ENCODE data around the gene EXOC1.

The EXOC1 gene

DNA sequence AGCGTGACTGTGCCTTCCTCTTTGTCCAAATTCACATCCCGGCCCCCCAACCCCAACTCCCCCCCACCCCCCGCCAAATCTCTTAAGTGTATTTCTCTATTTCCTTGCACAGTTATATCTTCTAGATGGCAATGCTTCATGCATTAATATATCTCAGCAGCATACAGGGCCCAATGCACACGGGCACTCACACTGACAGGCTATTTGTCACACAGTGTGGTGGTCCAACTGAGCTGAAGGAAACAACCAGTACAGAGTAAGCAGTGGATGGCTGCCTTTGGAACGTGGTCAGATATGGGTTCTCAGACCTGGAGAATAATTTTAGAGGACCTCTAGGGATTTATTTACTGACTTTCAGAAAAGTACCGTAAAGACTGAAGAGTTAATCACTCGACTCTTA lies 681 bp downstream of the EXOC1 start:
- DNase-seq = no peak

DNA sequence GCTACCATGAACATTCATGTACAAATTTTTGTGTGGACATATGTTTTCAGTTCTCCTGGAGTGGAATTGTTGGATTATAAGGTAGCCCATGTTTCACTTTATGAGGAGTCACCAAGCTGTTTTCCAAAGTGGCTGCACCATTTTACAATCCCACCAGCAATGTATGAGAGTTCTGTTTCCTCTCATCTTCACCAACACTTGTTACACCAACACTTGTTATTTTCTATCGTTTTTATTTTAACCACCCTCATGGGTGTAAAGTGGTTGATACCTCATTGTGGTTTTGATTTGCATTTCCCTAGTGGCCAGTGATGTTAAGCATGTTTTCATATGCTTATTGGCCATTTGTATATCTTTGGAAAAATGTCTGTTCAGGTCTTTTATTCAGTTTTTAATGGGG lies 4.1 kb downstream of the EXOC1 start:
- DNase-seq = no peak

DNA sequence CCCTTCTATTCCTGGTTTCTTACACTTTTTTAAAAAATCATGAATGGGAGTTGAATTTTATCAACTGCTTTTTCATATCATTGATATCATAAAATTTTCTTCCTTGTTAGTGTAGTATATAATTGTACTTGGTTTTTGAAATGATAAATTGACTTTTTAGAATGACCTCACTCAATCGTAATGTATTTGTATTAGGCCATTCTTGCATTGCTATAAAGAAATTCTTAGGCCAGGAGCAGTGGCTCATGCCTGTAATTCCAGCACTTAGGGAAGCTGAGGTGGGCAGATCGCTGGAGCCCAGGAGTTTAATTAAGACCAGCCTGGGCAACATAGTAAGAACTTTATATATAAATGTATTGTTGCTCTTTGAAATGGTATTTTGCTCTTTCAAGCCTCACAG lies 6.3 kb downstream of the EXOC1 start:
- no peak for DNase-seq

DNA sequence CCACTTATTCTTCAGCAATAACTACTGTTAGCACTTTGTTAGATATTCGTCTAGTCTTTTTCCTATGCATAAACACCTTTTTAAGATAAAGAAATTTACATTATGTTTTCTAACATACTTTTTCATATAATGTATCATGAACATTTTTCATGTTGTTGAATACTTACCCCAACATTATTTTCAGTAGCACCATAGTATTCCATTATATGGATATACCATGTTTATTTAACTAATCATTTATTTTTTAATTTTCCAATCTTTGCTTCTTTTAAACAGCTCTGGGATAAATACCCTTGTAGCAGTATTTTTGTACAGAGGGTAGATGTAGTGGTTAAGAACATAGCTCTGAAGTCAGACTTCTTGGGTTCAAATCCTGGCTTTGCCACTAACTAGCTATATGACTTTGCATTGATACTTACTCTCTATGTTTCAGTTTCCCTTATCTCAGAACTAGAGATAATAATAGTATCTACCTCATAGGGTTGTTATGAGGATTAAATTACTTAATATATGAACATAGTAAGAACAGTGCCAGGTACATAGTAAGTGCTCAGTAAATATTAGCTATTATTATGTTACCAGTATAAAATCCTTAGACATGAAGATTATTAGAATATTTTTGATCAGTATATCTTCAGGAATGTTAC lies 11.3 kb downstream of the EXOC1 start:
- DNase-seq = no peak

DNA sequence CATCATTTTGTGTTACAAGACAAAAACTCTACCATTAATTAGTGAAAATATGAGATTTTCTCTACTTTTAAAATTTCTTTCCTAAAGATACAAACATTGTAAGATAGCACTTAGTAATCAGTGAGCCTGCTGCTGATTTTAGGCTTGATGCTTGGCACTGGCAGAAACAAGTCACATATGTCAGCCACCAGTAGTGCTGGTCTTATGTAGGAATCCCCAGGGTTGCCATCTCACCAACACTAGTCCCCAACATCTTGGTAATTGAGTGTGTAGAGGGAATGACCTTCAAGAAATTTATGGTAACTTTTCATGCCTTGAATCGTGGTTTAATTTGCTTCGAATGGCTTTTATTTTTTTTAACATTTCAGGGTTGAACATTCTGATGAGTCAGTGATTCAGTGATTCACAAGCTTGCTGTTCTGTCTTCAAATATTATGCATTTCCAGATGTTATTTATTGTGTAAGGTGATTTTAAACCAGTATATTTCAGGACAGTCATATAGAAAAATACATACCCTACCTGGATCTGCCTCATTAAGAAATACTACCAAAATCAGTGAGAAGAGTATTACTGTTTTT lies 11.9 kb downstream of the EXOC1 start:
- no peak for DNase-seq

DNA sequence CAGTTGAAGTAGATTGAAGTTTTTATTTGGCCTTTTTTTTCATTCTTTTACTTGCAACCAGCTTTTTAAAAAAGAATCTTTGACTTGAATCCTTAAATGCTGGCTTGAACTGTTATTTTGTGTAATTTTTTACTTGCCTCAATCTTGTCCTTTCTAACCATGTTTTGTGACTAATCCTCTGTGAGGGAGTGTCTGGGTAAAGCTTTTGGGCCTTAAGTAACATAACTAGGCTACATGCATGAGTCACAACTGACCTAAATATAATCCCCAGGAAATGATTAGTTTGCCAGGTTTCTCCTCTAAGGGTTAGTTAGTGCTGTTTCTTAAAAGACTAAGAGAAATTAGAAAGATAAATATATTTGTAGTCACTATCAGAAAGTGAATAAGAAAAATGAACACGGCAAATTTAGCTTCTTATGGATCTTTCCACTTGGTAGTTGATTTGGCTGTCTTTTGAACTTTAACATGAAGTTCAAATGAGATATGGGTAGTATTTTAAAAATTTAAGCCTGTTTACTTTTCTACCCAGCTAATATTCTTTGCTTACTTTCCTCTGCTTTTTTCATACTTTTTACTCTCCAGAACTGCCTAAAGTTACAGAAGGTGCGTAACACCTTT lies 13.0 kb downstream of the EXOC1 start:
- DNase-seq = no peak

DNA sequence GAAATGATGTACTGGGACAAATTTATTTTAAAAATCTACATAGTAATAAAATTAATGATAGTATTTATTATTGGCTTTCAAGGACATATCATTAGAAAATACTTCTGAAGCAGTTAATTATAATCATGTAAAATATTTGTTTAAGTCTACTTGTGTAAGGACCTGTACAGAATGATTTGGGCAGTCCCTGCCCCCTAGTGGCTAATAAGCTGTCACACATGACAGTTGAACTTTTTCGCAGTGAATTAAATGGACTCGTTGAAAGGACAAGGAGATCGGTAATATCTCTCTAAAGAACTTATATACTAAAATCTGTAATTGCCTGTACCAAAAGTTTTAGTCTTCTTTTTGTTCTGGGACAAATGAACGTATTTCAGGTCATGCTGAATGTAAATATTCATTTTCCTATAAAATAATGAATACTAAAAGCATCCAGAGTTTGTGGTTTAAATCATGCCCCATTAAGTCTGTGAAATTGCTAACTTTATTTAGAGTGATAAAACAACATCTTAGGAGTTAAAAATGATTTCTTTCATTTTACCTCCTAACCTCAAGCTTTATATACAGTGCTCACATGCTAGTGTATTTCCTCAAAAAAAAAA lies 13.6 kb downstream of the EXOC1 start:
- peak; percentile 51 for DNase-seq

DNA sequence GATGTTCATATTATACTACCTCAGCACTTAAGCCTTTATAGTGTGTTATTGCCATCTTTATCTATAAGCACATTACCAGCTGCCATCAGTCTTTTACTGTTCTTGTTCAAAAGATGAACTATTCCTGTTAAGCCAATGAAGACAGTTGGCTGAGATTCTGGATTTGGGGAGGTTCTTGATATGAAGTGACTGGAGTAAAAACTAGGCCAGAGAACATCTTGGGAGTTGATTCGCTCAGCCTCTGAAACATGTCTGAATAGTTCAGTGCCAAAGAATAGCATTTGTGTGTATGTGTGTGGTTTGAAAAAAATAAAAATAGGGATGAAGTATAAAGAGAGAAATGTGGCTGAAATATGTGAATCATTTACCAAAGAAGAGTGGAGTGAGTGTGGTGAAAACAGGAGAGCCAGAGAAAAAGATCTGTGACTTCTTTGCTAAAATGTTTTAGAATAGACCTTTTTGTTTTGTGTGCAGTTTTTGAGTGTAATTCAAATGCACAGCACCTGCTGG lies 15.2 kb downstream of the EXOC1 start:
- DNase-seq = no peak

DNA sequence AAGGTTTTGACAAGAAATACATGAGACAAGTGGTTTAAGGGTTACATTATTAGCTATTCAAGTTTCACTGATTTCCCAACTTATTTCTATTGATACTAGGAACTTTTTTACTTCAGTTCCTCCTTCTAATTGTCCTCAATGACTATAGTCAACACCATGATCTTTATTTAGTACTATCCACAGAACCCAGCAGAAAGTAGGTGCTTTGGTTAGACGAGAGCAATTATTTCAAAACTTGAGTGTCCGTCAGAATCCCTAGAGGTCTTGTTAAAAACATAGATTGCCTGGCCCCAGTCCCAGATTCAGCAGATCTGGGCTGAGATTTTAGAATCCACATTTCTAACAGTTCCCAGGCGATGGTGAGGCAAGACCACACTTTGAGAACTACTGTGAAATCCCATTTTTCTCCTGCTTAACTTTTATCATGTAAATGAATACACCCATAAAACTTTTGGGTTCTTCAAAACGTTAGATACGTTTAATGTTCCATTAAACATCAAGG lies 17.9 kb downstream of the EXOC1 start:
- DNase-seq = no peak

DNA sequence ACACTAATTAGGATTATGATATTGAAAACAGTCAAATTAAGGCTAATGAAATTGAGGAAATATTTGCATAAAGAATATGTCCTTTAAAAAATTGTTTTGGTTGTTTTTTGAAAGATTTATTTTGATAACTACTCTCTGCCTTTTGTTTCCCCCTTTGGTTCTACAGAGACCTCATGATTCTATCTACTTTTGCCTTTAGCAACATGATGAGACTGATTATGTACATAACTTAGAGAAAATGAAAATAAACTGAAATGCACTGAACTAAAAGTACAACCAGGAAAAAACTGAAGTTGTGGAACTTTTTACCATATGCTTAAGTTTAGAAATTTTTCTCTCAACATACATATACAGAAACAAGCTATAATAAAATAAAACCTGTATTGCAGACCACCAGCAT lies 21.4 kb downstream of the EXOC1 start:
- DNase-seq = no peak

DNA sequence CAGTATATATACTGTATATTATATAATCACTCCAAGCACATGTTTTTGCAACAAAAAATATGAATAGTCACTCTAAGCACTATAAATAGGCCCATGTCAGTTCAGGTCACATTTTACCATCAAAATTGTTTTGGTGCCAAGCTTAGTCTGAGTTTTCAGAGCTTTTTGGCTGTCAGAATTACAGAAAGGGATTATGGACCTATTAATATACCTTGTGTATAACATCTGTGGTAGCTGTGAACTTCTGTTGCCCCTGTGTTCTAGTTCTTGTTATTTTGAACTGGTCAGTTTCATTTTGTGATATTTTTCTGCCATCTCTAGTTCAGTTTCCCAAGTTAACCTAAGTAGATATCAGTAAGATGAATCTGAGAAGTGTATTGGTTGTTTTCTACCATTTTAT lies 22.9 kb downstream of the EXOC1 start:
- DNase-seq = no peak

DNA sequence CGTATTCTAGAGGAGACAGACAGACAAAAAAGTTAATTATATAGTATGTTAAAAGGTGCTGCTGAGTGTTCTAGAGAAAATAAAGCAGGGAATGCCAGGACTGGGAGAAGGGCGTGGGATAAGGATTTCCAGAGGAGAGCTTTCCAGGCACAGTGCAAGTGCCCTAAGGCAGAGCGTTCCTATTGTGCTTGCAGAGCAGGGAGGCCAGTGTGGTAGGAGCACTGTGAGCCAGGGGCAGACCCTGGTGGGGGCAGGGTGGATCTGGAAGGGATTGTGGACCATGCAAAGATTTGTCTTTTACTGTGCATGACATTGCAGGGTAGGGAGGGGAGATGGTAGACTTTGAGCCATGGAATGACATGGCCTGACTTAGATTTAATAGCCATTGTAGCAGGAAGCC lies 25.8 kb downstream of the EXOC1 start:
- DNase-seq = no peak

DNA sequence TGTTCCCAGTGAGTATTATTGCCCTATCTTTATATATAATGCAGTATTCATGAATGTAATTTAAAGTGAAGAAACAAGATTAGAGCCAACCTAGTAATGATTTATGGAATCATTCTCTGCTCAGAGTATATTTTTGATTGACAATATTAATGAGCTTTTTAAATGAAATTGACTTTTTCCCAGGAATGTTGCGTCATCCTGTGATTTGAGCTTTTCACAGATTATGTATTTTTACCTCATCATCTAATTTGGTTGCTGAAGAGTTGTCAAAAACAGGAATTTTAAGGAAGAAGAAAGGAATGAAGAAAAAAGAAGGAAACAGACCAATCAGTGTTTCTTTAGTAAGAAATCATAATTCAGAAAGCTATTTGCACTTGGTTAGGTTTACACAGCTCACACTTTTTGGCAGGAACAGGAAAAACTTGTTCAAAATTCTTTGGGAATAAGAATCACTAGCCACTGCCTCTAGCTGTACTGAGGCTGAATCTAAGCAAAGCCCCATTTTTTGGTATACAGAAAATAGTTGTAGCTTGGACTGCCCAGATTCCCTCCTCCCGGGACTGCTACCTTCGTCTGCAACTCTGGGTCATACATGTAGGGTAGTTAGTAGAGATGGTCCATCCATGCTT lies 27.3 kb downstream of the EXOC1 start:
- DNase-seq = no peak

DNA sequence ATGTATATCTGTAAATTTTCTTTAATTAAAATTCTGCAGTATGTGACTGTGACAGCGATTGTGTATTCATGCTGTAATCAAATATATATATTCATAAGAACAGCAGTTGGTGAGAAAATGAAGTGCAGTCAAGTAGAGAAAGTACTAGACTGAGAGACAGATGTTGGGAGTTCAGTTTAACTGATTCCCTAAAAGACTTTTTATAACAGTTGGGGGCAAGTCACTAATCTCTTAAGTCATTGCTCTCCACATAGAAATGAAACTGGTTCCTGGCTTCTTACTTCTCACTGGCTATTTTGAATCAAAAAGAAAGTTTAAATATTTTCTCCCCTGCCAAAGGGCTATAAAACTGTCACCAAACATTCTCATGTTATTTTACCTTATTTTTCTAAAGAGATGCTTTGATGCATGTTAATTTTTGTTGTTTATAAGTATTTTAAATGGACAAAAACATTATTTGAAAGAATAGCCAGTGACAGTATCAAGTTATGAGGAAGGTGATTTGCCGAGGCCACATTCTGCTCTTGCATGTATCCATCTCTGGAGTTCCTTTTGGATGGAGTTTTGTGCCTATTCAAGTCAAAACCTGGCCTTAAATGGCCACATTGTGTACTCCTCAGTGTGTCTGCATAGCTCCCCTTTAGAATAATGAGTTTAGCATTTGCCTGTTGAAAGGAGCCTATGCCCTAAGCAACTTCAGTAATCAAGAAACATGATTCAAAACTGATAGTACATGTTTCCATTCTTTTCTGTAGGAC lies 30.8 kb downstream of the EXOC1 start:
- DNase-seq = no peak

DNA sequence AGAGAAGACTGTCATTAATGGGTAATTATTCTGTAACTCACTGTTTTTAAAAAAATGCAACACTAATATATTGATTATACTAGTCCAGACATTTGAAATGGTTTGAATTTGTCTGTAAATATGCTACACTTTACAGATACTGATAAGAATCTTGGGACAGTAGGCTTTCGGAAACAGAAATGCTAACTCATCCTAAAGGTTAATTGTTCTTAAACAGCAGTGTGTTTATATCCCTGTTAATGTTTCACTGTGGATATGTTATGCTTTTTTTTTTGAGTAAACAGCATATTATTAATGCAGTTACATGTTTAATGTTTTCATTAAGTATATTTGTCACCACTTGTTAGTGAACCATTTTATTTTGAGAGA lies 31.4 kb downstream of the EXOC1 start:
- no peak for DNase-seq

DNA sequence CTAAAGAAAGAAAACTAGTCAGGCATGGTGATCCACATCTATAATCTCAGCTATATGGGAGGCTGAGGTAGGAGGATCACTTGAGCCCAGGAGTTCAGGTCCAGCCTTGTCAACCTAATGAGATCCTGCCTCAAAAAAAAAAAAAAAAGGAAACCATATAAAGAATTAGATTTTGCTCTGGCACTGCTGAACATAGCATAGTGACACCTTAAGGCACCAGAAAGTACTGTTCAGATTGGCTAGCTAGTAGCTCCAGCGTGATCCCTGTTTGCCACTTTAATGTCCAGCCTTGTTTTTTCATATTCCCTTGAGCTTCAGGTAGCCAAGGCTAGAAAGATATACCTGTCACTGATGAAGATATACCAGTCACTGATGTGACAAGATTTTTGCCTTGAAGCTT lies 34.1 kb downstream of the EXOC1 start:
- no peak for DNase-seq

DNA sequence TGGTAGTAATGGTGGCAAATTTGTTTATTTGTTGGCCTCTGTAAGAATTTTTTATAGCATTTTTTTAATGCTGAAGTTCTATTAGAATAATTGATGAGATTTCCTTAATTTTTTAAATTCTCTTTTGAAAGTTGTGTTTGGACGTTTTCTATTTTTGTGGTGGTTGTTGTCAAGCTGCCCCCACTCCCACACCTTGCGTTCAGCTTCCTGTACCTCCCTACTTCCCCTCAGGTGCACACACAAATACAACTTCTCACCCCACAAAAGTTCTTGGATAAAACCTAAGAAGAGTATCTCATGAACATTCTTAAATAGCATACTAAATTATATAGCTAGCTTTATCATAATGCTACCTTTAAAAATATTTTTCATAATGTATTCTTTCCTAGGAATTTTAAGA lies 38.7 kb downstream of the EXOC1 start:
- DNase-seq = no peak

DNA sequence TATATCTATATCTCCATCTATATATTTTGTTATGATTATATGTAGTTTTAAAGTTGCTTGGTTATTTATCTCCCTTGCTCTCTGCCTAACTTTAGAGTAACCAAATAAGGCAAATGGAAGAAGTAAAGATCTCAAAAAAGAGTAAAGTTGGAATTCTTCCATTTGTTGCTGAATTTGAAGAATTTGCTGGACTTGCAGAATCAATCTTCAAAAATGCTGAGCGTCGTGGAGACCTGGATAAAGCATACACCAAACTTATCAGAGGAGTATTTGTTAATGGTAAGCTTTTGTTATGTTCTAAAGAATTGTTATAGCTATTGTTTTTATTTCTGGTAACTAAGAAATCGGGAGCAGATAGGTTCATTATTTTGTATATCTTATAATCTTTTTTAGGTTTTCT lies 43.2 kb downstream of the EXOC1 start:
- no peak for DNase-seq

DNA sequence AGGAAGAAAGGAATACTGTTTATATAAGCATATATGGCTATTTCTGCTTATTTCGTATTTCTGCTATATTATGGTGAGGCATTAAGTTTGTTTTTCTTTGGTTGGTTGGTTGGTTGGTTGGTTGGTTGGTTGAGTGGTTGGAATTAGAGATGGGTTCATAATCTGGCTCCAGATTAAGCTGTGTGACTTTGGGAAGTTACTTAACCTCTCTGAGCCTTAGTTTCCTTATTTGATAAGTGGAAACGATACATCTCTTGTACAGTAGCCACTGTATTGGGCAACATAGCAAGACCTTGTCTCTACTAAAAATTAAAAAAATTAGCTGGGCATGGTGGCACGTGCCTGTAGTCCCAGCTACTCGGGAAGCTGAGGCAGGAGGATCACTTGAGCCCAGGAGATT lies 49.2 kb downstream of the EXOC1 start:
- no peak for DNase-seq

DNA sequence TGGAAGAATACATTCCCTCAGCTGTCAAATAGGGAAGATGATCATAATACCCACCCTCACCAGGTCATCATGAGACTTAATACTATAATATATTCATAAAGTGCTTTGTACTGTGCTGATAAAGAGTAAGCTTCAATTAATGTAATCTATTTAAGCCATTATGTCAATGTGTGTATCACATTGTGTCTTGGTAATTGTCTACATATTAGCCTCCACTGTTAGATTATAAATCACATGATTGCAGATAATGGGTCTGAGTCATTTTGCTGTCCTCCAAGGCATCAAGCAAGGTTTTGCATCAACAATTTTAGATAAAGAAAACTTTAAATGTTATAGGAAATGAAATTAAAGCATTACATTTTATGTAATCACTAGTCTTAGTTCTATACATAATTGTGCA lies 50.1 kb downstream of the EXOC1 start:
- DNase-seq = no peak

DNA sequence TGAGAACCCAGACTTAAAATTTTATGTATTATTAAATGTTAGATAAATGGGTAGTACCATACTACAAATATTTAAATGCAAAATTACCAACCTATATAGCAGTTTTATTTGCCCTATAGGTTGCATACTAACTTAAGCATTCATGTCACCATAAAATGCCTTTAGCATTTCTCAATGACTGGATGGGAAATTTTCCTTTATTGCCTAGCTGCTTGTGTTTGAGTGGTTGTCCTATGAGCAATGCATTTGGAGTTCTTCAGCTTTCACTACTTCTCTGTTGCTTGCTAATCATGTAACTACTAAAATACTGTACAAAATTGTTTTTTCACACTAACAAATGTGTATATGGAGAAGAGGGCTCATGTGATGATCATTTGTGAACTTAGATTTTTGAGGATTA lies 51.1 kb downstream of the EXOC1 start:
- DNase-seq = no peak

DNA sequence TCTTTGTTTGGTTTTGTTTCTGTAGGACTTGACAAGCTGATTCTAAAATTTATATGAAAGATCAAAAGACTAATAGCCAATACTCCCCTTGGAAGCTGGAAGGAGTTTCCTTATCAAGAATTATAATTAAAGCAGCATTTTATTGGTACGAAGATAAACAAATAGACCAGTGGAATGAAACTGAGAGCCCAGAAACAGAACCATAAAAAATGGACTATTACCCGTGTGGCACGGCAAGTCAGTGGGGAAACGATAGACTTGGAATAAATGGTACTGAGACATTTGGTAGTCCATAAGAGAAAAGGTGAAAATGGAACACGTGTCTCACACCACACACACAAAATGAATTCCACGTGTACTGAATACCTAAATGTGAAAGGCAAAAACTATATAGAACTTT lies 52.9 kb downstream of the EXOC1 start:
- no peak for DNase-seq

DNA sequence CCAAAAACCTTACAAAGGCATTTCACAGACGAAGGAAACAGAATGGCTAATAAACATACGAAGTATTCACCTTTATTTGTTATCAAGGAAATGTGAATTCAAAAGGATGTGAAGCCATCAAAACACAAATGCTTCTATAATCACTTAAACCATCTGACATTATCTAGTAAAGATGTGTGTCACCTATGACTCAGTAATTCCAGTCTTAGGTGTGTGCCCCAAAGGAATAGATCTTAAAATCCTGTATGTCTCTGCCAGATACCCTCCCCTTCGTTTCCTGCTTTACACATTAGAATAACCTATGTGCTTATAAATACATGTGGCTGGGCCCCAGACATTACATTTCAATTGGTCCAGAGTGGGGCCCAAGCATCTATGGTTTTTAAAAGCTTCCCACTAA lies 53.5 kb downstream of the EXOC1 start:
- no peak for DNase-seq

Measured in NCI-H2029 treated with DMSO at 0.1 percent for 48 hours (cell line).